ENCODE measurements around the gene RTN3. TPM values are rescaled to one million over a fixed set of nuclear protein-coding genes. Genes with fewer than 3 reads are reported as not detected.
"Not testable (repeated sequence)": the region's sequence is repeated elsewhere in the genome, so short reads cannot be mapped to it uniquely, and the experiment has no call there.

RTN3 gene
- total RNA-seq (10 to 100 TPM; 72.3 to 89.4 TPM), polyA plus RNA-seq (10 to 100 TPM; 42.4 to 80.9 TPM)
- long read RNA-seq, donor 1, transcript RTN3-208 (7 exons, 2,532 nt): major isoform, 257 of 280 reads
- long read RNA-seq, donor 1, partial matches to known transcripts: 4 of 280 reads
- long read RNA-seq, donor 1, other reads (novel, unspliced or antisense): 9 of 280 reads
- long read RNA-seq, donor 2, transcript RTN3-208 (7 exons, 2,532 nt): major isoform, 51 of 66 reads
- long read RNA-seq, donor 2, partial matches to known transcripts: 2 of 66 reads
- long read RNA-seq, donor 2, other reads (novel, unspliced or antisense): 11 of 66 reads

GRCh38 chr11:63681321-63682065 is at the start of gene RTN3:
TSS of gene RTN3 (plus strand) at chr11:63681500. CDS start at chr11:63681637, 137 bp downstream.
- ATAC-seq (ENCODE audit: low FRiP score) (peak; percentile 98), DNase-seq (peak; percentile 98 to 99)
- H3K4me1 ChIP-seq (ENCODE audit: control insufficient read depth in 1 of 2, insufficient read depth in 2 of 2, low read length in 2 of 2): no peaks in the 10 kb centered on the region
- intact Hi-C loops (cut with DNase I): loop anchor here in 1 of 2 donors (5.0 kb wide), 1 partner anchor 41 kb away; no protein-coding TSS in a partner anchor
- 0 to 1% methylated on average over 61 to 74 of the region's 74 CpGs for WGBS, 2 donors
- H3K27me3 ChIP-seq (ENCODE audit: control insufficient read depth in 1 of 2, insufficient read depth in 2 of 2, low read length in 1 of 2): no peaks in the 10 kb centered on the region
- H3K36me3 ChIP-seq (ENCODE audit: control insufficient read depth in 1 of 2, insufficient read depth in 2 of 2, low read length in 1 of 2): no peaks in the 10 kb centered on the region
- H3K4me3 ChIP-seq (ENCODE audit: low read length in 2 of 2): peak within 1 kb of the TSS; percentile 61 to 92
- H3K9me3 ChIP-seq (ENCODE audit: control insufficient read depth, low read length): no peaks in the 10 kb centered on the region
- peak within 1 kb of the TSS; percentile 40 to 71 for H3K27ac ChIP-seq (ENCODE audit: low read depth in 1 of 2, low read length in 2 of 2)

GRCh38 chr11:63635762-63636465 is 45.4 kb upstream of the RTN3 start:
- DNase-seq: peak in 1 of 2 donors; percentile 59
- intact Hi-C loops (cut with DNase I): loop anchor here (1.0 to 10.0 kb wide), 3 partner anchors 158 to 751 kb away; partner anchors contain the start of gene SLC3A2 (in 1 of the 2)

GRCh38 chr11:63638436-63638835 is 42.9 kb upstream of the RTN3 start:
- H3K36me3 ChIP-seq (ENCODE audit: control insufficient read depth in 1 of 2, insufficient read depth in 2 of 2, low read length in 1 of 2); H3K4me3 ChIP-seq (ENCODE audit: low read length in 2 of 2); H3K27ac ChIP-seq (ENCODE audit: low read depth in 1 of 2, low read length in 2 of 2); H3K4me1 ChIP-seq (ENCODE audit: control insufficient read depth in 1 of 2, insufficient read depth in 2 of 2, low read length in 2 of 2); ATAC-seq (ENCODE audit: low FRiP score); H3K9me3 ChIP-seq (ENCODE audit: control insufficient read depth, low read length); DNase-seq; H3K27me3 ChIP-seq (ENCODE audit: control insufficient read depth in 1 of 2, insufficient read depth in 2 of 2, low read length in 1 of 2): not testable (repeated sequence)
- intact Hi-C loops (cut with DNase I): loop anchor here (5.0 to 10.0 kb wide), 2 partner anchors 161 to 754 kb away; partner anchors contain the start of gene SLC3A2 (in 1 of the 2)
- WGBS, 2 donors: 89 to 91% methylated on average over 8 of the region's 8 CpGs

More at GRCh38 chr11:63635762-63636465, 45.4 kb upstream of the RTN3 start:
- no peaks in the 10 kb centered on the region for H3K27me3 ChIP-seq (ENCODE audit: control insufficient read depth in 1 of 2, insufficient read depth in 2 of 2, low read length in 1 of 2)
- peak; percentile 87 for ATAC-seq (ENCODE audit: low FRiP score)
- H3K27ac ChIP-seq (ENCODE audit: low read depth in 1 of 2, low read length in 2 of 2): no peak overlapping the region
- WGBS, 2 donors: 57 to 60% methylated on average over 10 of the region's 10 CpGs
- H3K4me3 ChIP-seq (ENCODE audit: low read length in 2 of 2): no peak overlapping the region
- H3K36me3 ChIP-seq (ENCODE audit: control insufficient read depth in 1 of 2, insufficient read depth in 2 of 2, low read length in 1 of 2): peaks cover 0 to 3% of the 10 kb centered on the region in 2 donors
- H3K4me1 ChIP-seq (ENCODE audit: control insufficient read depth in 1 of 2, insufficient read depth in 2 of 2, low read length in 2 of 2): no peaks in the 10 kb centered on the region
- no peaks in the 10 kb centered on the region for H3K9me3 ChIP-seq (ENCODE audit: control insufficient read depth, low read length)

- Histone ChIP-seq H3K27me3 (ENCODE audit: control insufficient read depth in 1 of 2, insufficient read depth in 2 of 2, low read length in 1 of 2) (no peaks in the 10 kb centered on the region), H3K4me1 (ENCODE audit: control insufficient read depth in 1 of 2, insufficient read depth in 2 of 2, low read length in 2 of 2) (no peaks in the 10 kb centered on the region), H3K27ac (ENCODE audit: low read depth in 1 of 2, low read length in 2 of 2) (no peak overlapping the region), H3K36me3 (ENCODE audit: control insufficient read depth in 1 of 2, insufficient read depth in 2 of 2, low read length in 1 of 2) (peaks cover 0 to 6% of the 10 kb centered on the region in 2 donors), H3K4me3 (ENCODE audit: low read length in 2 of 2) (no peak overlapping the region), H3K9me3 (ENCODE audit: control insufficient read depth, low read length) (no peaks in the 10 kb centered on the region)
- no peak for DNase-seq
- no peak for ATAC-seq (ENCODE audit: low FRiP score)
- 53 to 54% methylated on average over 3 of the region's 3 CpGs for WGBS, 2 donors
- intact Hi-C loops (cut with DNase I): loop anchor here (5.0 to 10.0 kb wide), 2 partner anchors 162 to 755 kb away; partner anchors contain the start of gene SLC3A2 (in 1 of the 2)
These were observed 42.0 kb upstream of the RTN3 start for GRCh38 chr11:63639199-63639832.

- ATAC-seq (ENCODE audit: low FRiP score) (no peak), DNase-seq (no peak)
- intact Hi-C loops (cut with DNase I): loop anchor here (5.0 to 10.0 kb wide), 2 partner anchors 57 to 96 kb away; no protein-coding TSS in a partner anchor
- no peaks in the 10 kb centered on the region for H3K9me3 ChIP-seq (ENCODE audit: control insufficient read depth, low read length)
- H3K27ac ChIP-seq (ENCODE audit: low read depth in 1 of 2, low read length in 2 of 2): no peak overlapping the region
- H3K4me3 ChIP-seq (ENCODE audit: low read length in 2 of 2): no peak overlapping the region
- H3K36me3 ChIP-seq (ENCODE audit: control insufficient read depth in 1 of 2, insufficient read depth in 2 of 2, low read length in 1 of 2): peaks cover 4 to 6% of the 10 kb centered on the region in 2 donors
- H3K27me3 ChIP-seq (ENCODE audit: control insufficient read depth in 1 of 2, insufficient read depth in 2 of 2, low read length in 1 of 2): no peaks in the 10 kb centered on the region
- H3K4me1 ChIP-seq (ENCODE audit: control insufficient read depth in 1 of 2, insufficient read depth in 2 of 2, low read length in 2 of 2): no peaks in the 10 kb centered on the region
These were observed 39.6 kb upstream of the RTN3 start for GRCh38 chr11:63641727-63642126.

GRCh38 chr11:63643205-63643604 is 38.1 kb upstream of the RTN3 start:
- H3K9me3 ChIP-seq (ENCODE audit: control insufficient read depth, low read length): no peaks in the 10 kb centered on the region
- H3K27me3 ChIP-seq (ENCODE audit: control insufficient read depth in 1 of 2, insufficient read depth in 2 of 2, low read length in 1 of 2): no peaks in the 10 kb centered on the region
- no peak overlapping the region for H3K27ac ChIP-seq (ENCODE audit: low read depth in 1 of 2, low read length in 2 of 2)
- intact Hi-C loops (cut with DNase I): loop anchor here (5.0 to 10.0 kb wide), 2 partner anchors 58 to 94 kb away; no protein-coding TSS in a partner anchor
- ATAC-seq (ENCODE audit: low FRiP score) (no peak), DNase-seq (no peak)
- WGBS, 2 donors: 93 to 96% methylated on average over 3 of the region's 3 CpGs
- H3K36me3 ChIP-seq (ENCODE audit: control insufficient read depth in 1 of 2, insufficient read depth in 2 of 2, low read length in 1 of 2): peaks cover 6 to 9% of the 10 kb centered on the region in 2 donors
- no peak overlapping the region for H3K4me3 ChIP-seq (ENCODE audit: low read length in 2 of 2)
- no peaks in the 10 kb centered on the region for H3K4me1 ChIP-seq (ENCODE audit: control insufficient read depth in 1 of 2, insufficient read depth in 2 of 2, low read length in 2 of 2)

- intact Hi-C loops (cut with DNase I): no loop called here
- peaks cover 4 to 9% of the 10 kb centered on the region in 2 donors for H3K36me3 ChIP-seq (ENCODE audit: control insufficient read depth in 1 of 2, insufficient read depth in 2 of 2, low read length in 1 of 2)
- H3K27ac ChIP-seq (ENCODE audit: low read depth in 1 of 2, low read length in 2 of 2): no peak overlapping the region
- H3K4me1 ChIP-seq (ENCODE audit: control insufficient read depth in 1 of 2, insufficient read depth in 2 of 2, low read length in 2 of 2): no peaks in the 10 kb centered on the region
- H3K9me3 ChIP-seq (ENCODE audit: control insufficient read depth, low read length): no peaks in the 10 kb centered on the region
- no peak overlapping the region for H3K4me3 ChIP-seq (ENCODE audit: low read length in 2 of 2)
- H3K27me3 ChIP-seq (ENCODE audit: control insufficient read depth in 1 of 2, insufficient read depth in 2 of 2, low read length in 1 of 2): no peaks in the 10 kb centered on the region
- ATAC-seq (ENCODE audit: low FRiP score) (no peak), DNase-seq (no peak)
- WGBS, 2 donors: 92 to 93% methylated on average over 3 of the region's 3 CpGs
These were observed 28.6 kb upstream of the RTN3 start for GRCh38 chr11:63652671-63653070.

- no peaks in the 10 kb centered on the region for H3K9me3 ChIP-seq (ENCODE audit: control insufficient read depth, low read length)
- no peak for DNase-seq
- WGBS, 2 donors: 88 to 89% methylated on average over 8 of the region's 8 CpGs
- H3K4me1 ChIP-seq (ENCODE audit: control insufficient read depth in 1 of 2, insufficient read depth in 2 of 2, low read length in 2 of 2): peaks cover 5 to 6% of the 10 kb centered on the region in 2 donors
- intact Hi-C loops (cut with DNase I): no loop called here
- no peak overlapping the region for H3K4me3 ChIP-seq (ENCODE audit: low read length in 2 of 2)
- peaks cover 0 to 4% of the 10 kb centered on the region in 2 donors for H3K36me3 ChIP-seq (ENCODE audit: control insufficient read depth in 1 of 2, insufficient read depth in 2 of 2, low read length in 1 of 2)
- no peak overlapping the region for H3K27ac ChIP-seq (ENCODE audit: low read depth in 1 of 2, low read length in 2 of 2)
- no peak for ATAC-seq (ENCODE audit: low FRiP score)
- H3K27me3 ChIP-seq (ENCODE audit: control insufficient read depth in 1 of 2, insufficient read depth in 2 of 2, low read length in 1 of 2): no peaks in the 10 kb centered on the region
These were observed 20.3 kb upstream of the RTN3 start for GRCh38 chr11:63660972-63661371.

Measured in aorta (tissue), 5 donors.